ENCODE measurements around the gene FBXO39. TPM values are rescaled to one million over a fixed set of nuclear protein-coding genes. Genes with fewer than 3 reads are reported as not detected.

The FBXO39 gene
- total RNA-seq, 1 donor from 2014 or later = not detected

- H3K27ac Mint-ChIP-seq = no peak overlapping the region
Observed at GRCh38 chr17:6780001-6780400, 4.0 kb downstream of the FBXO39 start.

GRCh38 chr17:6780886-6781285 lies 4.9 kb downstream of the FBXO39 start:
- no peak overlapping the region for H3K4me3 Mint-ChIP-seq
- no peaks in the 10 kb centered on the region for H3K4me1 Mint-ChIP-seq (ENCODE audit: unreplicated experiment)
- TF ChIP-seq, protein P1, sequence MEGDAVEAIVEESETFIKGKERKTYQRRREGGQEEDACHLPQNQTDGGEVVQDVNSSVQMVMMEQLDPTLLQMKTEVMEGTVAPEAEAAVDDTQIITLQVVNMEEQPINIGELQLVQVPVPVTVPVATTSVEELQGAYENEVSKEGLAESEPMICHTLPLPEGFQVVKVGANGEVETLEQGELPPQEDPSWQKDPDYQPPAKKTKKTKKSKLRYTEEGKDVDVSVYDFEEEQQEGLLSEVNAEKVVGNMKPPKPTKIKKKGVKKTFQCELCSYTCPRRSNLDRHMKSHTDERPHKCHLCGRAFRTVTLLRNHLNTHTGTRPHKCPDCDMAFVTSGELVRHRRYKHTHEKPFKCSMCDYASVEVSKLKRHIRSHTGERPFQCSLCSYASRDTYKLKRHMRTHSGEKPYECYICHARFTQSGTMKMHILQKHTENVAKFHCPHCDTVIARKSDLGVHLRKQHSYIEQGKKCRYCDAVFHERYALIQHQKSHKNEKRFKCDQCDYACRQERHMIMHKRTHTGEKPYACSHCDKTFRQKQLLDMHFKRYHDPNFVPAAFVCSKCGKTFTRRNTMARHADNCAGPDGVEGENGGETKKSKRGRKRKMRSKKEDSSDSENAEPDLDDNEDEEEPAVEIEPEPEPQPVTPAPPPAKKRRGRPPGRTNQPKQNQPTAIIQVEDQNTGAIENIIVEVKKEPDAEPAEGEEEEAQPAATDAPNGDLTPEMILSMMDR (conservative IDR thresholded peaks at IDR 0.05) = no peak
- peaks cover 87% of the 10 kb centered on the region for H3K27me3 Mint-ChIP-seq
- no peak overlapping the region for H3K27ac Mint-ChIP-seq
- no peaks in the 10 kb centered on the region for H3K9me3 Mint-ChIP-seq
- H3K36me3 Mint-ChIP-seq = no peaks in the 10 kb centered on the region
- no peak for DNase-seq (ENCODE audit: extremely low spot score, unreplicated experiment)

More at GRCh38 chr17:6780001-6780400, 4.0 kb downstream of the FBXO39 start:
- Mint-ChIP-seq H3K4me3 (no peak overlapping the region), H3K4me1 (ENCODE audit: unreplicated experiment) (no peaks in the 10 kb centered on the region), H3K27me3 (peaks cover 88% of the 10 kb centered on the region), H3K36me3 (no peaks in the 10 kb centered on the region), H3K9me3 (no peaks in the 10 kb centered on the region)
- DNase-seq (ENCODE audit: extremely low spot score, unreplicated experiment) = no peak
- TF ChIP-seq, protein P1 (conservative IDR thresholded peaks at IDR 0.05) = no peak

DNA sequence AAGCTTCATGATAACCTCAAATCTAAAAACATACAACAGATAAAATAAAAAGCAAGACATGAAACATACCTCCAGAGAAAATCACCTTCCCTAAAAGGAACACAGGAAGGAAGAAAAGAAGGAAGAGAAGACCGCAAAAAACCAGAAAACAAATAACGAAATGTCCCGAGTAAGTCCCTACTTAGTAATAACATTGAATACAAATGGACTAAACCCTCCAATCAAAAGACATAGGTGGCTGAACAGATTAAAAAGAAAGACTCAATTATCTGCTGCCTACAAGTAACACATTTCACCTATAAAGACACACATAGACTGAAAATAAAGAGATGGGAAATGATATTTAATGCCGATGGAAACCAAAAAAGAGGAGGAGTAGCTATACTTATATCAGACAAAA lies 6.2 kb downstream of the FBXO39 start:
- Mint-ChIP-seq H3K27me3 (peaks cover 85% of the 10 kb centered on the region), H3K9me3 (no peaks in the 10 kb centered on the region), H3K4me1 (ENCODE audit: unreplicated experiment) (no peaks in the 10 kb centered on the region), H3K27ac (no peak overlapping the region), H3K36me3 (no peaks in the 10 kb centered on the region), H3K4me3 (no peak overlapping the region)
- no peak for DNase-seq (ENCODE audit: extremely low spot score, unreplicated experiment)
- TF ChIP-seq, protein P1 (conservative IDR thresholded peaks at IDR 0.05) = no peak

DNA sequence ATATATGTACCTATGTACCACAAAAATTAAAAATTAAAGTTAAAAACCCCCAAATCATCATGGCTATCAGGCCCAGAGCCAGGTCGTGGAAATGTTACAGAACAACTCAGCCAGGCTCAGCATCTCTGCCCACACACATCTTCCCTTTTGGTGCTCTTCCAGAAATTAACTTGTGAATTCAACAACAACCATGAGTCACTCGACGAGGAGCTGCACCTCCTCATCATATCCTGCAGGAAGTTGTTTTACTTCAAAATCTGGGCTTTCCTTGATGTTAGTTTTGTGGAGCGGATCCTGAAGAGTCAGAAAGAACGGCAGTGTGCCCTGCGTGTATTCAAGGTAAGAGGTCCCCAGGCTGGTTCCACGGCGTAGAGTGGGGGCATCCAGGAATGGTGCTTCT lies 10.6 kb downstream of the FBXO39 start:
- H3K27me3 Mint-ChIP-seq = peaks cover 85% of the 10 kb centered on the region
- H3K36me3 Mint-ChIP-seq = no peaks in the 10 kb centered on the region
- no peak overlapping the region for H3K4me3 Mint-ChIP-seq
- no peaks in the 10 kb centered on the region for H3K9me3 Mint-ChIP-seq
- TF ChIP-seq, protein P1 (conservative IDR thresholded peaks at IDR 0.05) = no peak
- no peaks in the 10 kb centered on the region for H3K4me1 Mint-ChIP-seq (ENCODE audit: unreplicated experiment)
- no peak overlapping the region for H3K27ac Mint-ChIP-seq
- DNase-seq (ENCODE audit: extremely low spot score, unreplicated experiment) = no peak

- Mint-ChIP-seq H3K4me1 (ENCODE audit: unreplicated experiment) (no peaks in the 10 kb centered on the region), H3K36me3 (no peaks in the 10 kb centered on the region), H3K4me3 (no peak overlapping the region), H3K27me3 (peaks cover 81% of the 10 kb centered on the region), H3K27ac (no peak overlapping the region), H3K9me3 (no peaks in the 10 kb centered on the region)
- no peak for DNase-seq (ENCODE audit: extremely low spot score, unreplicated experiment)
- TF ChIP-seq, protein P1 (conservative IDR thresholded peaks at IDR 0.05) = no peak
Observed at GRCh38 chr17:6787081-6787693, 11.2 kb downstream of the FBXO39 start.
